ENCODE results near the gene BBIP1. TPM values are rescaled to one million over a fixed set of nuclear protein-coding genes. Genes with fewer than 3 reads are reported as not detected.

Gene BBIP1
- 19.0 to 26.7 TPM (median 23.3 TPM) in 3 replicates for total RNA-seq (2021)
- percentile 84 among the genes with signal in this experiment for Bru-seq, nascent RNA
- long read RNA-seq, experiment 1, full-length matches to known transcripts, result 10 of 15 reads
- long read RNA-seq, experiment 1, partial matches to known transcripts, result 1 of 15 reads
- long read RNA-seq, experiment 1, other reads (novel, unspliced or antisense), result 4 of 15 reads
- long read RNA-seq, experiment 2, transcript BBIP1-207 (4 exons, 2,119 nt), result major isoform, 10 of 20 reads
- long read RNA-seq, experiment 2, partial matches to known transcripts, result 7 of 20 reads
- long read RNA-seq, experiment 2, other reads (novel, unspliced or antisense), result 2 of 20 reads
- long read RNA-seq, experiment 3, partial matches to known transcripts, result 3 of 11 reads
- long read RNA-seq, experiment 3, other reads (novel, unspliced or antisense), result 2 of 11 reads

DNA sequence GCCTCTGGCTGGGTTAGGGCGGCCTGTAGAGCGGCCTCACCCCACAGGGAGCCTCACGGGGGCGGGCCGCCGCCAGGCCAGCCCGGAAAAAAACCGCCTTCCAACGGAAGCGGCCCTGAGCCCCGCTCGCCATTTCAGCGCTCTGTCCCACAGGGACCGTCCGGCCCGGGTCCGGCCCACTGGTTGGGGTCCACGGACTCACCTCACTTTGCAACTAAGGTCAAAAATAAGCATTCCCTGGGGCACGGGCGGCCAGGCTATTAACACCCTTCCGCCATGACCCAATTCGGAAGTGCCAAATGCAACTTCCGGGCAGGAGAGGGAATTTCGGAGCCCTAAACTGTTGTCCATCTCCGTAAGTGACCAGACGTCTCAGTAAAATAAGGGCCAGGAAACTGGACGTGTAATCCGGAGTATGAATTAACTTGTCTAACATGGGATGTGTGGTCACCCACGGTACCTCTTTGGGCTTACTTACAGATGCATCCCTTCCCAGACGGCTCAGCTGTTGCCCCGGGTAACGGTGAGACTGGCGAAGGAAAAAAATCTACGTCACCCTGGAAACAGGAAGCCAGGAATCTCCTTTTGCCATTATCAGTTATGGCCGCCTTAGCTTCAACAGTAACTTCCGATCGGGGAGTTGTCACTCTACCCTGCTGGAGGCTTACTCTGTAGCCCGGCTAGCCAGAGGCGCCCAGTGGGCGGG is at the start of gene BBIP1:
Gene BBIP1, minus strand, starts transcription at position 538 of the 706 bp plus-strand sequence. CDS start 1,023 bp downstream, outside the sequence.
- CTCF ChIA-PET, result interaction anchor here (0.5 to 1.9 kb wide), 22 partner anchors 8 to 1219 kb away, joined by 3 to 12 read pairs (median 4); partner anchors contain the start of genes ADRA2A and PDCD4
- TF ChIP-seq FOXP1 (CRISPR knock-in tag; IDR thresholded peaks at IDR 0.05; ENCODE audit: borderline replicate concordance) (0 out of 2 replicates have a peak, but pooled peaks have one; percentile 32), SP1 (CRISPR knock-in tag; conservative IDR thresholded peaks at IDR 0.05) (peak; percentile 68), ZNF423 (CRISPR knock-in tag; IDR thresholded peaks at IDR 0.05) (peak; percentile 48; the same call in 1 of the 2 replicates), ZNF232 (CRISPR knock-in tag; IDR thresholded peaks at IDR 0.05) (0 out of 2 replicates have a peak, but pooled peaks have one; percentile 44), GABPB1 (CRISPR knock-in tag; IDR thresholded peaks at IDR 0.05) (peak; percentile 62), ZMAT4 (CRISPR knock-in tag; IDR thresholded peaks at IDR 0.05) (no peak), ESRRA (CRISPR knock-in tag; IDR thresholded peaks at IDR 0.05; ENCODE audit: borderline replicate concordance) (no peak), SMAD4 (CRISPR knock-in tag; IDR thresholded peaks at IDR 0.05) (no peak), ZBTB21 (CRISPR knock-in tag; IDR thresholded peaks at IDR 0.05; ENCODE audit: borderline replicate concordance) (peak; percentile 70; the same call in 1 of the 2 replicates), SMAD3 (CRISPR knock-in tag; IDR thresholded peaks at IDR 0.05; ENCODE audit: borderline replicate concordance) (0 out of 2 replicates have a peak, but pooled peaks have one; percentile 64)
- TF ChIP-seq, protein P1, sequence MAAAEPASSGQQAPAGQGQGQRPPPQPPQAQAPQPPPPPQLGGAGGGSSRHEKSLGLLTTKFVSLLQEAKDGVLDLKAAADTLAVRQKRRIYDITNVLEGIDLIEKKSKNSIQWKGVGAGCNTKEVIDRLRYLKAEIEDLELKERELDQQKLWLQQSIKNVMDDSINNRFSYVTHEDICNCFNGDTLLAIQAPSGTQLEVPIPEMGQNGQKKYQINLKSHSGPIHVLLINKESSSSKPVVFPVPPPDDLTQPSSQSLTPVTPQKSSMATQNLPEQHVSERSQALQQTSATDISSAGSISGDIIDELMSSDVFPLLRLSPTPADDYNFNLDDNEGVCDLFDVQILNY (CRISPR knock-in tag; IDR thresholded peaks at IDR 0.05), result 0 out of 2 replicates have a peak, but pooled peaks have one; percentile 20
- peak; percentile 96 for ATAC-seq
- Mint-ChIP-seq H3K36me3 (no peaks in the 10 kb centered on the region), H3K4me1 (peaks cover 32% of the 10 kb centered on the region), H3K27ac (peak within 1 kb of the TSS; percentile 98), H3K4me3 (peak within 1 kb of the TSS; percentile 97), H3K9me3 (no peaks in the 10 kb centered on the region), H3K27me3 (ENCODE audit: low read depth) (no peaks in the 10 kb centered on the region)
- DNase-seq (ENCODE audit: low spot score), result no peak
- POLR2A ChIA-PET, result interaction anchor here (0.7 to 1.8 kb wide), 23 partner anchors 9 to 751 kb away, joined by 3 to 13 read pairs (median 4); partner anchors contain the start of genes ADRA2A, PDCD4 and SMNDC1

DNA sequence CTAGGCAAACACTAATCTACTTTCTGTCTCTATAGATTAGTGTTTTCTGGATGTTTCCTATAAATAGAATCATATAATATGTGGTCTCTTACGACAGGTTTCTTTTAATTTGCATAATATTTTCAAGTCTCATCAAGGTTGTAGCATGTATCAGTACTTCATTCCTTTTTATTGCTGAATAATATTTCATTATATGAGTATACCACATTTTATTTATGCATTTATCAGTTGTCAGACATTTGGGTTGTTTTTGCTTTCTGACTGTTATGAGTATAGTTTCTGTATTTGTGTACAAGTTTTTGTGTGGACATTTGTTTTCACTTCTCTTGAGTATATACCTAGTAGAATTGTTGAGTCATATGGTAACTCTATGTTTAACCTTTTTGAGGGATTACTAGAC is 48.7 kb upstream of the BBIP1 start:
- peaks cover 17% of the 10 kb centered on the region for H3K4me1 Mint-ChIP-seq
- ChIA-PET CTCF (no interaction called here), POLR2A (no interaction called here)
- H3K4me3 Mint-ChIP-seq, result no peak overlapping the region
- no peaks in the 10 kb centered on the region for H3K9me3 Mint-ChIP-seq
- no peaks in the 10 kb centered on the region for H3K36me3 Mint-ChIP-seq
- no peaks in the 10 kb centered on the region for H3K27me3 Mint-ChIP-seq (ENCODE audit: low read depth)
- no peak overlapping the region for H3K27ac Mint-ChIP-seq
- no peak for DNase-seq (ENCODE audit: low spot score)
- no peak for ATAC-seq
- no peak for TF ChIP-seq ZNF423 (CRISPR knock-in tag; IDR thresholded peaks at IDR 0.05)
- no peak for TF ChIP-seq NR3C1 (CRISPR knock-in tag; conservative IDR thresholded peaks at IDR 0.05; ENCODE audit: low read depth)
- TF ChIP-seq ZNF219 (CRISPR knock-in tag; IDR thresholded peaks at IDR 0.05; ENCODE audit: borderline replicate concordance), result no peak
- TF ChIP-seq ZBTB21 (CRISPR knock-in tag; IDR thresholded peaks at IDR 0.05; ENCODE audit: borderline replicate concordance), result no peak
- TF ChIP-seq FOXJ3 (CRISPR knock-in tag; IDR thresholded peaks at IDR 0.05; ENCODE audit: borderline replicate concordance), result no peak
- TF ChIP-seq RORB (CRISPR knock-in tag; IDR thresholded peaks at IDR 0.05), result no peak
- TF ChIP-seq ETV6 (CRISPR knock-in tag; IDR thresholded peaks at IDR 0.05), result no peak
- TF ChIP-seq FOXP1 (CRISPR knock-in tag; IDR thresholded peaks at IDR 0.05; ENCODE audit: borderline replicate concordance), result no peak
- no peak for TF ChIP-seq SMAD4 (CRISPR knock-in tag; IDR thresholded peaks at IDR 0.05)
- TF ChIP-seq, protein P2, sequence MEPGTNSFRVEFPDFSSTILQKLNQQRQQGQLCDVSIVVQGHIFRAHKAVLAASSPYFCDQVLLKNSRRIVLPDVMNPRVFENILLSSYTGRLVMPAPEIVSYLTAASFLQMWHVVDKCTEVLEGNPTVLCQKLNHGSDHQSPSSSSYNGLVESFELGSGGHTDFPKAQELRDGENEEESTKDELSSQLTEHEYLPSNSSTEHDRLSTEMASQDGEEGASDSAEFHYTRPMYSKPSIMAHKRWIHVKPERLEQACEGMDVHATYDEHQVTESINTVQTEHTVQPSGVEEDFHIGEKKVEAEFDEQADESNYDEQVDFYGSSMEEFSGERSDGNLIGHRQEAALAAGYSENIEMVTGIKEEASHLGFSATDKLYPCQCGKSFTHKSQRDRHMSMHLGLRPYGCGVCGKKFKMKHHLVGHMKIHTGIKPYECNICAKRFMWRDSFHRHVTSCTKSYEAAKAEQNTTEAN (CRISPR knock-in tag; IDR thresholded peaks at IDR 0.05), result no peak
- TF ChIP-seq, protein P3, sequence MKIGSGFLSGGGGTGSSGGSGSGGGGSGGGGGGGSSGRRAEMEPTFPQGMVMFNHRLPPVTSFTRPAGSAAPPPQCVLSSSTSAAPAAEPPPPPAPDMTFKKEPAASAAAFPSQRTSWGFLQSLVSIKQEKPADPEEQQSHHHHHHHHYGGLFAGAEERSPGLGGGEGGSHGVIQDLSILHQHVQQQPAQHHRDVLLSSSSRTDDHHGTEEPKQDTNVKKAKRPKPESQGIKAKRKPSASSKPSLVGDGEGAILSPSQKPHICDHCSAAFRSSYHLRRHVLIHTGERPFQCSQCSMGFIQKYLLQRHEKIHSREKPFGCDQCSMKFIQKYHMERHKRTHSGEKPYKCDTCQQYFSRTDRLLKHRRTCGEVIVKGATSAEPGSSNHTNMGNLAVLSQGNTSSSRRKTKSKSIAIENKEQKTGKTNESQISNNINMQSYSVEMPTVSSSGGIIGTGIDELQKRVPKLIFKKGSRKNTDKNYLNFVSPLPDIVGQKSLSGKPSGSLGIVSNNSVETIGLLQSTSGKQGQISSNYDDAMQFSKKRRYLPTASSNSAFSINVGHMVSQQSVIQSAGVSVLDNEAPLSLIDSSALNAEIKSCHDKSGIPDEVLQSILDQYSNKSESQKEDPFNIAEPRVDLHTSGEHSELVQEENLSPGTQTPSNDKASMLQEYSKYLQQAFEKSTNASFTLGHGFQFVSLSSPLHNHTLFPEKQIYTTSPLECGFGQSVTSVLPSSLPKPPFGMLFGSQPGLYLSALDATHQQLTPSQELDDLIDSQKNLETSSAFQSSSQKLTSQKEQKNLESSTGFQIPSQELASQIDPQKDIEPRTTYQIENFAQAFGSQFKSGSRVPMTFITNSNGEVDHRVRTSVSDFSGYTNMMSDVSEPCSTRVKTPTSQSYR (CRISPR knock-in tag; IDR thresholded peaks at IDR 0.05), result no peak
- no peak for TF ChIP-seq ZMAT4 (CRISPR knock-in tag; IDR thresholded peaks at IDR 0.05)
- TF ChIP-seq RELA (CRISPR knock-in tag; IDR thresholded peaks at IDR 0.05; ENCODE audit: borderline replicate concordance), result no peak
- TF ChIP-seq HMGA2 (CRISPR knock-in tag; IDR thresholded peaks at IDR 0.05), result no peak
- TF ChIP-seq FOXP4 (CRISPR knock-in tag; IDR thresholded peaks at IDR 0.05), result no peak
